Activated T-cell treated with anti-CD3 and anti-CD28 coated beads for 1 hour (primary cell): ENCODE data around the gene ALG1.
"Not testable (repeated sequence)": the region's sequence is repeated elsewhere in the genome, so short reads cannot be mapped to it uniquely, and the experiment has no call there.

ENCODE experiments used
- DNase-seq: peaks from one replicate; pipeline ENCODE4 v3.0.0-alpha.2; 2020; ENCODE audit warnings: low read depth

ALG1 gene

DNA sequence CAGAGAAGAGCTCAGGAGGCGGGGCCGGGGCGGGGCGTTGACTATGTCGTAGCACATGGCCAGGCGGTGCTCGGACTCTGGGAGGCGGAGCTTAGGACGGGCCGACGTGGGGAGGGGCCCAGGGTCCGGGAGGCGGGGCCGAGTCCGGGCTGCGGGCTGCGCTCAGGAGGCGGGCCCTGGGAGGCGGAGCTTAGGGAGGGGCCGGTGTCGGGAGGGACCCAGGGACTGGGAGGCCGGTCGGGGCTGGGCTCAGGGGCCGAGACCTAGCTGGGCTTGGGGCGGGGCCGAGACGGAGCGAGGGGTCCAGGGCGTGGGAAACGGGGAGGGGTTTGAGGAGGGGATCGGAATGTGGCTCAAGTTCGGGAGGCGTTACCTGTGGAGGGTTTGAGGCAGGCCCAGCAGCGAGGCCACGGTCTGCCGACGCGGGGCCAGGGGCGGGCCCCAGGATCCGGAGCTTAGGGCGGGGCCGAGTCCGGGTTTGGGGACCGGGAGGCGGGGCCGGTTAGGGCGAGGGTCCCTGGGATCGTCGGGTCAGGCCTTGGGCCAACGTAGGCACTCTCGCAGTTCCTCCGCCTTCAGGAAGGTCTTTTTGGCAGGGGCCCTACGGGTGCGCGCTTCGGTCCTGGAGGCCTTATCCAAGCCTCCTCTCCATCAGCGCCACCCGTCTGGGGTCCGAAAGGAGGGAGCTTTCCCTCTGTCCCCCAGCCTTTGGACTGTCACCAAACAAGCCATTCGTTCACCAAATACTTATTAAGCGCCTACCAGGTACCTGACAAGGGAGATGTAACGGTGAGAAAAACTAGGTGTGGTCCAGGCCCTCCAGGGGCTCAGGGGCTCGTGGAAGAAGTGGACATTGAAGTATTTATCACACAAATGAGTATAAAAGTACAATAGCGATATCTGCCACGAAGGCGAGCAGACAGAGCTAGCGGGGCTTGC is 26.8 kb downstream of the ALG1 start:
- peak; percentile 95 for DNase-seq

DNA sequence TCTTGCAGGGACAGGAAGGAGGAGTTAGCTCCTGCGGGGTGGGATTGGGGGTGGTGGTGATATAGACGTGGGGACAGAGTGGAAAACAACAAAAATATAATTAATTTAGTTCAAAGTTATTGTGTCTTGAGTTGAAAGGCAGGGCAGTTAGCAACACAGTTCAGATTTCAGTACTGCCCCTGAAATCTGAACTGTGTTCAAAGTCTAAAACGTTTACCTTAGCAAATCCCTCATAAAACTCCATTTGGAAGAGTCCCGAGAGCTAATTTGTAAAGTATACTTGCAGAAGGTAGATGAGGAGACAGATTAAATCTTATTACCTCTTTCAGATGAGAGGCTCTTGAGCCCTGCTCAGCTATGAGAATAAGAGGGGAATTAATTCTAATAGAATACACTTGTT is 27.5 kb downstream of the ALG1 start:
- not testable (repeated sequence) for DNase-seq

DNA sequence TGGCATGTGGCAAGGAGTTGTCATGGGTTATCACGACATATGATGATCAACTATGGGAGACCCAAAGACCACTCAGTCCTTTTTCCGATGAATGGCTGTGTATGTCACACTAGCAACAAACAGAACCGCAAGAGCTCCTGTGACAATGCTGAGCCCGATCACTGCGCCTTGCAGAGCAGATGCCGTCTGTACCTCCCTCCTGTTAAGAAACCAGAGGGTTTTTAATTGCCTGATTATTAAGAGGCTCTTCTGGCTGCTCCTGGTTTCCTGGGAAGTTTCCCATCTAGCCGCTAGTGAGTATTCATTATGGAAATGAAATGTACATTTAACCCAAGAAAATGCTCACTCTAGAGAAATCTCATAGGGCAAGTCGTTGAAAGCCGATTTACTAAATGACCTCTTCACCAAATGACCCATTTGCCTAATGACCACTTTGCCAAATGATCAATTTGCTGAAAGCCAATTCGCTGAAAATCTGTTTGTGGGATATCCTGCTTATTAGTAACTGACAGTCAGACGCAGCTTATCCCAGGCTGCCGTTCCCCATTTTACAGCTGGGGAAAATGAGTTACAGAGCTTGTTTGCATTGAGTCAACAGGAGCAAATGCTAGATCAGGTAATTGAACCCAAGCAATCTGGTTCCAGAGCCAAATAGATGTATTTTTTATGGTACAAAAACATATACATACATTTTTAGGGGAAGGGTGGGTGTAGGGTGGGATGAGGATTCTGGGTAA is 31.8 kb downstream of the ALG1 start:
- DNase-seq, result not testable (repeated sequence)

DNA sequence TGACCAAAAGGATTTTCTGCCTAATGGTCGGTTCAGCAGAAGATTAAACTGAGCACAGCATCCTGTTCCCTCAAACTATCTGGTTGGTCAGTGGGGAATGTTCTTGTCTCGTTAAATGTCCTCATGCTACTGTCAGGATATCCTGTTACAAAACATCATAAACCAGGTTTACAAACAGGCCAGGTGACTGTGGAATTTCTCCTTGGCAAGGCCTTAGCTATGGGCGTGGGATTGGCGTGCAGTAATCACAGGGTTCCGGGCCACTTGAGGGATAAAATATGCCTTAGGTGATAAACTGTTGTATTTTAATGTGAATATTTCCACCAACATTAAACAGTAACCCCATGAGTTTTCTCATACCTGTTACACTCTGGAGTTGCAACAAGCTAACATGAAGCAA is 33.4 kb downstream of the ALG1 start:
- DNase-seq, result not testable (repeated sequence)

DNA sequence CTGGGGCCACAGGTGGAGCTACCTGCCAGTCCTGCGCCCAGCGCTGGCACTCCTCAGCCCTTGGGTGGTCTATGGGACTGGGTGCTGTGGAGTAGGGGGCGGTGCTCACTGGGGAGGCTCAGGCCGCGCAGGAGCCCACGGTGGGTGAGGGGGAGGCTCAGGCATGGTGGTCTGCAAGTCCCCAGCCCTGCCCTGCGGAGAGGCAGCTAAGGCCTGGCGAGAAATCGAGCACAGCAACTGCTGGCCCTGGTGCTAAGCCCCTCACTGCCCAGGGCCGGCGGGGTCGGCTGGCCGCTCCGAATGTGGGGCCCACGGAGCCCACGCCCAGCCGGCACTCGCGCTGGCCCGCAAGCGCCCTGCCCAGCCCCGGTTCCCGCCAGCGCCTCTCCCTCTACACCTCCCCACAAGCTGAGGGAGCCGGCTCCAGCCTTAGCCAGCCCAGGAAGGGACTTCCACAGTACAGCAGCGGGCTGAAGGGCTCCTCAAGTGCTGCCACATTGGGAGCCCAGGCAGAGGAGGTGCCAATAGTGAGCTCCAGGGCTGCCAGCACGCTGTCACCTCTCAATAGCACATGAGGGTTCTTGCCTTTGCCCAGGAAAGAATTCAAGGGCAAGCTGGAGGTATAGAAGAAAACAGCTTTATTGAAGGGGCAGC is 37.0 kb downstream of the ALG1 start:
- no peak for DNase-seq

DNA sequence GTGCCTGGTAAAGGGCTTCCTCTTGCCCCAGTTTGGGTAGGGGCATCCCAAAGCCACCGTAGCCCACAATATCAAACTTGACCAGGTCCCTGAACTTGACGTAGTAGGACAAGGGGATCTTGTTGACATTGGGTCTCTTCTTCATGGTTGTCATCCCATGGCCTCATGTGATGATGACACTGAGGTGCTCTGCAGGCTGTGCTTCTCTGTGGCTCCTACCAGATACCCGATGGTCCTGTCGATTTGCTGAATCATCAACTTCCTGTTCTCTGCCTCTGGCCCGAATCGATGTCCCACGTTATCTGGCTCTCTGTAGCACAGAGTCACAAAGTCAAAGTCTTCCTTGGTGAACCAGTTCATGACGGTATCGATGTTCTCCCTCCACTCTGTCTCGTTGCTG is 39.3 kb downstream of the ALG1 start:
- DNase-seq, result not testable (repeated sequence)

DNA sequence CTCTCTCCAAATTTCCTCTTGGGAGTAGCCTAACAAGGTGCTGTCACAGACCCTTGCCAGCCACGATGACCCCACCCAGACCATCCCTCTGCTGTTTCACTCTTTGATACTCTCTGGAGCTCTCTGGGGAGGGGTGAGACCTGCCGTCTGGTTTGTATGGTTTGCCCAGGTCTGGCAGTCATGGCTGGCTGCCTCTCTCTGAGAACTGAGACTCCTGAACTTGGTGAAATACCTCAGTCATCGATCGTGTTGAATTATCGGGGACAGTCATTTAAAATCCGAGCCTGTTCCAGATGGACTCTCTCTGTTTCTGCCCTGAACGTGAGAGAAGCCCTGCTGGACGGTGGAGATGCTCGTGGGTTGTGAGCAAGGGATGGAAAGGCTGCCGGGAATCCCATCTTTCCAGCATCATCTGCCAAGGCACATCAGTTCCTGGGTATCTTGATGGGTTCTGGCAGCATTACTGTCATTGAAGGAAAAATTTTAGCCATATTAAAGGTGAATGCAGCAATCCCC is 45.2 kb downstream of the ALG1 start:
- DNase-seq, result not testable (repeated sequence)

DNA sequence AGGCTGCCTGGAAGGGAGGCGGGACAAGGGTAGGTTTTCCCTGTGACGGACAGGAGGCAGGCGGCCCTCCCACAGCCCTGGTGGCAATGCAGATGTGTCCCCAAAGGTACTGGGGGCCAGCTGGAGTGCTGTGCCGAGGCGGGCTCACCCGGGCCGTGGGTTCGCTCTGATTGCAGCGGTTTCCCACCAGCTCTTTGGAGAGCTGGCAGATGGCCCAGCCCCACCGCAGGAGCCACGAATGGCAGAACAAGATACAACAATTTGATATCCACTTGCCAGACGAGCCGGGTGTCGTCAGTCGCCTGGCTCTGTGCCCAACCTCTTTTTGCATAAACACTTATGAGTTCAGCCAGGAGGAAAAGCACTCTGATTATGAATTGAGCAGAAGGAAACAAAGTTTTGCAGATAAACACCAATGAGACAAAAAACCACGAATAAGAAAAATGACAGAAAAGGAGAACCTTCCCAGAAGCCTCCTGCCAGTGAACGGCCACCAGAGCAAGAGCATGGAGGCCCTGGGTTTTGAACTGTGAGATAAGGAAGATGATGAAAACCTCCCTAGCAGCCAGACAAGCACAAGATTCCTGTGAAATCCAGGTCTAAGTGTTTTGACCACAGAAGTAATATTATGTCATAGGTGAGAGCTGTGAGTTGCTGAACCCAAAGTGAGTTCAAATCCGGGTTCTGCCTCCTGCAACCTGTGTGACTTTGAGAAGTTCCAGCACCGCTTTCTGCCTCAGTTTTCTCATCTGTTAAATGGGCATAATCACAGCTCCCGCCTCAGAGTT is 45.9 kb downstream of the ALG1 start:
- DNase-seq, result peak; percentile 33

DNA sequence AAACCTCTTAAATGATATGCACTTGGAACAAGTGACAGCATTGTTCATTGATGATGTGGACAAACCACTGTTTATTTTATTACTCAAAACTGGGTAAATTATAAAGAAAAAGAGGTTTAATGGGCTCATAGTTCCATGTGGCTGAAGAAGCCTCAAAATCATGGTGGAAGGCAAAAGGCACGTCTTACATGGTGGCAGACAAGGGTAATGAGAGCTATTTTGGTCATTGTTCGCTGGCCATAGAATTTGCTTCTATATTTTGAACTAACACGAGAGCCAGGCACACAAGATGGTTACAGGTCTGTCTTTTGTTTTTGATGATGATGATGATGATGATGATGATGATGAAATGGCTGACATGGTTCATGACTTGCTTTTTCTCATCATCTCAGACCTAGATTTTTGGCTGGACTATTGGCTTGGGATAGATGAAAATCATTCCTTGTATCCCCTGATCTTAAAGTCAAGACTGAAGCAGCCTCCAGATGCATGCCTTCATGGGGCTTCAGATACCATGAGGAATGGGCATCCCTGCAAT is 59.9 kb downstream of the ALG1 start:
- not testable (repeated sequence) for DNase-seq

DNA sequence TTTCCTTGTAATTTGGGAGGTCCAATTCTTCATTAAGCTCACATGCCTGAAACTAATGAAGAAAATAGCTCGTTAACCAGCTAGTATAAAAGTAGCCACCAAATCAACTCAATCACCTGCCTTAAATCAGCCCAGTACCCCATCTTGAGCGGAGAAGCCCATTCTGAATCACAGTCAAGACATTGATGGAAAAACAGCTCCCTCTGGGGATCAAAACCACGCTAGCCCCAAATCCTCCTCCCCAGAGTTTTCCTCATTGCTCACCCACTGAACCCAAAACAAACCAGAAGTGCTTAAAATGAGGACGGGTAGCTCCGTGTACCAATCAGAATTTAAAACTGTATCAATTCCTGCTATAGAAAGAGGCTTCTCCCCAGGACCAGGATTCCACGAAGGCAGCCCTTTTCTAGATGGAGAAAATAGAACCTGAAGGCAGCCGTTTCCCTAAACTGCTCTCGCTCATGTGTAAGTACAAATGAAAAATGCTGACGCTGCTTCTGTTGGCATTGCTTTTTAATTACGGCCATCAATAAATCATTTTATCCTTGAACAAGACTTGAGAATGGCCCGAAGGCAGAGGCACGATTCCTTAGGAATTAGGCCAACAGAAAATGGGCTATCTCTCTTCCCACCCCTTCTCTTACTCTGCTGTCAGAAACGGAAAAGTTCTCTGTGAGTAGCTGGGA is 61.4 kb downstream of the ALG1 start:
- not testable (repeated sequence) for DNase-seq

DNA sequence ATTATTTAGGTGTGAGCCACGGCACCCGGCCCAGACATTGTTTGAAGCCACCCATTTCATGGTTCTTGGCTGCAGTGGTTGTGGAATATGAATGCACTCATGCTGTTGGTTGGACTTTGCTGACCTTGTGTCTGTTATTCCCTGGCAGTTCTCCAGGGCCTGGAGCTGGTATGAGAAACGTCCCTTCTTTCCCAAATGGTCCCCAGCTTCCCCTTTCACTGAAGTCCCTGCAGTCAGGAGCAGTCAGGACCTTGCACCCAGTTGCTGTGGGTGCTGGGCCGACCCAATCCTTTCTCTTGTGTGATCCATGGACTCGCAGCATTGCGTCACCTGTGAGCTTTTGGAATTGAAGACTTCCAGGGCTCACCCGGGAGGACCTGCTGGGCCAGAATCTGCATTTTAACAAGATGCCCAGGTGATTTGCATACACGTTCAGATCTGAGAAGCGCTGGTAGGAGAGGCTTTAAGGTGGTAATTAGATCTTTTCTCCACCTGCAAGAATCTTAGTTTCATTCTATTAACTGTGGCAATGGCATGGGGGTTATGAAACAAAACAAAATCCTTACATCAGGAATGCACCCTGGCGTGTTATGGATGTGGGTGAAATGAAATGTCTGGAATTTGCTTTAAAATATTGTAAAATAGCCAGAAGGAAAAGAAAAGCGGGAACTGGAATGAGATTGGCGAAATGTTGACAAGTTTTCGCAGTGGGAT is 63.3 kb downstream of the ALG1 start:
- DNase-seq, result not testable (repeated sequence)
